GM04503 (cell line): ENCODE measurements around the gene TAS2R4.
"Not testable (repeated sequence)": the region's sequence is repeated elsewhere in the genome, so short reads cannot be mapped to it uniquely, and the experiment has no call there.

Source experiments
- DNase-seq: peaks from one replicate; pipeline ENCODE4 v3.0.0-alpha.2; 2012; ENCODE audit warnings: low read depth

TAS2R4 gene, protein sequence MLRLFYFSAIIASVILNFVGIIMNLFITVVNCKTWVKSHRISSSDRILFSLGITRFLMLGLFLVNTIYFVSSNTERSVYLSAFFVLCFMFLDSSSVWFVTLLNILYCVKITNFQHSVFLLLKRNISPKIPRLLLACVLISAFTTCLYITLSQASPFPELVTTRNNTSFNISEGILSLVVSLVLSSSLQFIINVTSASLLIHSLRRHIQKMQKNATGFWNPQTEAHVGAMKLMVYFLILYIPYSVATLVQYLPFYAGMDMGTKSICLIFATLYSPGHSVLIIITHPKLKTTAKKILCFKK

DNA sequence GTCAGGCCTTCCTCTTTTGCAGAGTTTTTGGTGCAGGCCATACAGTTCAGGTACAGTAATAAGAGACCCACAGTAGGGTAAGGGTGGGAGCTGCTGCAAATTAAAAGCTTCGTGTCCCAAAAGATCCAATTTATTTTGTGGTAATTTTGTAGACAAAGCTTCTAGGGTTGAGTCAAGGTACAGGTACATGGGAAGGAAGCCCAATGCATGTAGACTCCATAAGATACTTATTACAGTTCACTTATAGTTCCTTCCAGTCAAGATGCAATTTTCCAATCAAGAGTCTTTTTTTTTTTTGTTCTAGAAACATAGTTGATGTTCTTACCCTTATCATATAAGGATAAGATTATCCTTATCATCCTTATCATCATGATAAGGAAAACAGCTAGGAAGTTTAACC lies at the start of gene TAS2R4:
TSS of gene TAS2R4 (plus strand) at position 301 of the 400 bp plus-strand sequence. CDS start 1,815 bp downstream, outside the sequence.
- no peak for DNase-seq

DNA sequence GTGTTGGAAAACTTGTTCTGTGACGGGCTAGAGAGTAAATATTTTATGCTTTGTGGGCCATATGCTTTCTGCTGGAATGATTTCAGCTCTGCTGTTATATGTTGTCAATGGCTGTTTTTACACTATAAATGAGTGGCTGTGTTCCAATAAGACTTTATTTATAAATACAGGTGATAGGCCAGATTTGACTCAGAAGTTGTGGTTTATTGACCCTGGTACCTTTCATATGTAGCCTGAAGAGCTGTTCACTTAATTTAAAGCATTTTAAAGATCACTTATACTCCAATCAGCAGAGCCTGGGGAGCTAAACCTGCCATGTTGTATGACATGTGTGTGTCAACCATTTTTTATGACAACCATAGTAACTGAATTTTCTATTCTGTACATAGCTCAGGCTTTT lies 47.5 kb upstream of the TAS2R4 start:
- DNase-seq, result no peak

GRCh38 chr7:141731476-141732149 lies 44.9 kb upstream of the TAS2R4 start:
- DNase-seq, result no peak

GRCh38 chr7:141737118-141737835 lies 39.2 kb upstream of the TAS2R4 start:
- no peak for DNase-seq

- DNase-seq, result peak; percentile 80
Observed at GRCh38 chr7:141737836-141738591, 38.5 kb upstream of the TAS2R4 start, which contains the start of gene SSBP1. SSBP1 (plus strand) TSS chr7:141738358; CDS start chr7:141739167, 809 bp downstream.

DNA sequence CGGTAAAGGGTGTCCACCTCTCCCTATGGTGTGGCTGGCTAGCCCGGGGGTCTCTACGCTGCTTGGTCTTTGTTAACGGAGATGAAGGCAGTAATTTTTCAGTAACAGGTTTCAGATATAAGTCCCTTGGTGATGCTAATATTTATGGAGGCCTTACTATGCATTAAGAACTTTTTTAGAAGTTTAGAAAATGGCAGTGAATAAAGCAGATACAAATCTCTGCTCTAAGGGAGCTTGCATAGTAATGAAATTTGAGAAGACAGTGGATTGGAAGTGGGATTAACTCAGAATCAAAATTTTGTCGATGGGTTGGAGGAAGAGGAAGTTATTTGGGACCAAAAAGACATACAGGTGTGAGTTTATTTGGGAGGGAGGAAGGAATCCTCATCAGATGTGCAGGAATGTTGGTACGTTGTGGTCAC lies 37.9 kb upstream of the TAS2R4 start:
- DNase-seq, result no peak

DNA sequence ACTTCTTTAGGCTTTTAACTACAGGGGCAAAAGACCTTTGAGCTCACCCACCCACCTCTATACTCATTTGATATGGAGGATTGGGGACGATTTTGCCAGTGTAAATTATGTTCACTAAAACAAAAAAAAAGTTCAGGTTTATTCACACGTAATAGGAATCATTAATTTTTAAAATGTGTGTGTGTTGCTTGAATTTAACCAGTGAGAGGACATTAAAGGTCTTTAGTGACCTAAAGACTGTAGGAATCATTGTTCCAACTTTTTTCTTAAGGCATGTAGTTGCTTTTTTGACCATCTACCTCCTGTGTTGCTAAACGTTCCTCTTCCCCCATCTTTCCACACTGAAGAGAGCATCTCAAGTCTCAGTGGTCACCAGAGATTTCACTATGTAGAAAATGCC lies 37.2 kb upstream of the TAS2R4 start:
- no peak for DNase-seq

DNA sequence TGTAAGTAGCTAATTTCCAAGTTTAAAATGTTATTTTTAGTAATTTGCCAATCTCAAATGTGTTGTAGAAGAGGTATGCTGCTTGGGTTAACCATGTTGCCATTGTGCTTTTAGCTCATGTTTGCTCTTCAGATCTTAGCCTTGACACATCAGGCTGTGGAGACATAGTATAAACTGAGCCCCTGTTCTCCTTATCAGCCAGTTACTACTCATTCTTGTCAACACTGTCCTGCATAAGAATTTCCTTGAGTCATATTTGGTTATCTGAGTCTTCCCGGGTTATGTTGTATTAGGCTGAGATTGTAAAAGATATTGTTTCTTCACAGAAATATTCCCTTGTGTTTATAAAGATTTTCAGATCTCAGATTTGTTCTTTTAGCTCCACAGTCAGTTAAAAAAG lies 34.2 kb upstream of the TAS2R4 start:
- no peak for DNase-seq

DNA sequence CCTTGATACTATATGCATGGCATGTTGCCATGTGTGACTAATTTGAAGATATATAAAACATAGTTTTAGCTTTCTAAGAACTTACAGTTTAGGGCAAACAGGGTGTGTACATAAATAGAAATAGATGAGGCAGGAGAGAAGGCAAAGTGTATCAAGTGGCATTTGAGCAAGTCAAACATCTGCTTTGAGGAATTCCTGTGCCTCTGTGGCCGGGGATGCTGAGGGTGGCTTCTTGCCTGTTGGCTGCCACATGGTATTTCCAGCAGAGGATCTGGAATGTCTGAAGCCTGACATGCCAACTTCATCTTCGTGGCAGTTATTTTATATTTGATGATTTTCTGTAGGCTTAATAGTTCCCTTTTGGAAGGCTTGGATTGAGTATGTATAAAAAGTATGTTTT lies 32.3 kb upstream of the TAS2R4 start:
- no peak for DNase-seq

GRCh38 chr7:141748396-141748795 lies 28.1 kb upstream of the TAS2R4 start:
- no peak for DNase-seq

DNA sequence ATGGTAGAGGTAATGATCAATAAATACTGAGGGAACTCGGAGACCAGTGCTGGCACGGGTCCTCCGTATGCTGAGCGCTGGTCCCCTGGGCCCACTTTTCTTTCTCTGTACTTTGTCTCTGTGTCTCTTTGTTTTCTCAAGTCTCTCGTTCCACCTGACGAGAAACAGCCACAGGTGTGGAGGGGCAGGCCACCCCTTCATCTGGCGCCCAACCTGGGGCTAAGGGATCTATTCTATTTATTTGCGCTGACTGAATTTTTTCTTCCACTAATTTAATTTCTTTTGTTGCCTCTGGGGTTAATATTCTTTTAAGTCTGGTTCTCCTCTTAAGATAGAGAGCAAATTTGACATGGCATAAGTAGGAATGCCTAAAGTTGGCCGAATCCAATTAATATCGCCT lies 24.6 kb upstream of the TAS2R4 start:
- not testable (repeated sequence) for DNase-seq

GRCh38 chr7:141752634-141753033 lies 23.8 kb upstream of the TAS2R4 start:
- DNase-seq, result no peak

DNA sequence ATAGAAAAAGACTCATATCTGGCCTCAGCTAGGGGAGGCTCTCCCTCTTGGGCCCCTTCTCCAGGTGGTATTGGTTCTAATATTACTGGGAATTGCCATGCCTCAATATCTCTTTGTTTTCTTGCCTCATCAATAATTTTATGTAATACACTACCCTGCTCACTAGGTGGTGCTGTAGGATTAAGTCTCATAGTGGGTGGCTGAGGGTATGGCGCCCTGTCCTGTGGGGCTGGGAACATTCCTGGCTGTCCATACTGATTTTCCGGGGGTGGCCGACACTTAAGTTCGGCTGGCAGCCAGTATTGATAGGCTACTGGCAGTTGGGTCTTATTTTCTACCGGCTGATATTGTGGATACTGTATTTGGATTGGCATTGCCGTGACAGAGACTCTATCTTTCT lies 21.5 kb upstream of the TAS2R4 start:
- no peak for DNase-seq

DNA sequence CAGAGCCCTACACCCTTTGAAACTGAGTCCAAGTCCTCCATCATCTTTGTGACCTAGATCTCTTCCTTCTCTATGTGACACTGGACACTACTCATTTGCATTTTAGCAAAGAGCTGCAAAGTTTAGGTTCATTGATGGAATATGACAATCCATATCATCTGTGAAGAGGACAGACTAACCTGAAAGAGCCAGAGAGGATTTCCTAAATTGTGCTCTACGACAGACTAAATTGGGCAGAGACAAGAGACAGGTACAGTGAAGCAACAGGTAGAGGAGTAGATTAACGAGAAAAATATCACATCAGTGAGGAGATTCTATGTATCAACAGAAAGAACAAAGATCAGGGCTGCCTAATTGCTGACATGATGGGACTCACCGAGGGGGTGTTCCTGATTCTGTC lies 12.7 kb upstream of the TAS2R4 start, which contains the start of gene TAS2R3:
TSS of gene TAS2R3 (plus strand) at position 301 of the 400 bp plus-strand sequence. CDS start at position 363, 62 bp downstream.
- DNase-seq, result no peak

DNA sequence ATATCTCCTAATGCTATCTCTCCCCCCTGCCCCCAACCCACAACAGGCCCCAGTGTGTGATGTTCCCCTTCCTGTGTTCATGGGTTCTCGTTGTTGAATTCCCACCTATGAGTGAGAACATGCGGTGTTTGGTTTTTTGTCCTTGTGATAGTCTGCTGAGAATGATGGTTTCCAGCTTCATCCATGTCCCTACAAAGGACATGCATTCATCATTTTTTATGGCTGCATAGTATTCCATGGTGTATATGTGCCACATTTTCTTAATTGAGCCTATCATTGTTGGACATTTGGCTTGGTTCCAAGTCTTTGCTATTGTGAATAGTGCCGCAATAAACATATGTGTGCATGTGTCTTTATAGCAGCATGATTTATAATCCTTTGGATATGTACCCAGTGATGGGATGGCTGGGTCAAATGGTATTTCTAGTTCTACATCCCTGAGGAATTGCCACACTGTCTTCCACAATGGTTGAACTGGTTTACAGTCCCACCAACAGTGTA lies 6.3 kb upstream of the TAS2R4 start:
- not testable (repeated sequence) for DNase-seq

DNA sequence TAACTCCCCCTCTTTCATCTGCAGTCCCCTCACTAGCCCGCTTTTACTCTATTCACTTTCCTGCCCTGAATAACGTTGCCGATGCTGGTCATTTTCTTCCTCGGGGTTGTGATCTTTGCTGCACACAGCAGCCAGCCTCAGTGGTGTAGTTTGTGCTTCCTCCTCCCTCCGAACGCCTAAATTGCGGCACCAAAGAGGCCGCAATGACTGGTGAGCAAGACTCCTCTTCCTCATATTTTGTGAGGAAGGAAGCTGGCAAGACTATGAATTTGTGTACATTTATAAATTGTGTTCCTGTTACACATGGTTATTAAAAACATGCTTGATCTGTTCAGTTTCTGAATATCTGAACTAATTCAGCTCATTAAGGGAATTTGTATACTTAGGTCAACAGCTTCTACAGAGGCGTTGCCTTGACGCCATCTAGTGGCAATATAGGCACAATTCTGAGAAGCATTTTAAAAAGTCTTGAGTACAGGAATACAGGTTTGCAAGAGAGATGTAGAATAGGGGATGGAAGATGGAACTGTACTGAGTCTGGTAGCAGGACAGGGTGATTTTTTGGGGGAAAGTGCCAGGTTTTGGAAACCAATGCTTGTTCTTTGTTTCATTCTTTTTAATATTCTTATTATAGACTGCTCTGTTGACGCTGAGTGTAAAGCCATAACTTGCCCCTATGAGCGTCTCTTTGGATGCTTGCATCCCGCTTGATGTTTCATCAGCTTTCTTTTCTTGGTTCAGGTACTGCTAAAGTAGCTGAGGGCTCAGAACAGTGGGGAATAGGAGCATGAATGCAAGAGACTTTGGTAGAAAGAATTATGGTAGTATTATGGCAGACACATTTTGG lies 9.5 kb downstream of the TAS2R4 start:
- no peak for DNase-seq

DNA sequence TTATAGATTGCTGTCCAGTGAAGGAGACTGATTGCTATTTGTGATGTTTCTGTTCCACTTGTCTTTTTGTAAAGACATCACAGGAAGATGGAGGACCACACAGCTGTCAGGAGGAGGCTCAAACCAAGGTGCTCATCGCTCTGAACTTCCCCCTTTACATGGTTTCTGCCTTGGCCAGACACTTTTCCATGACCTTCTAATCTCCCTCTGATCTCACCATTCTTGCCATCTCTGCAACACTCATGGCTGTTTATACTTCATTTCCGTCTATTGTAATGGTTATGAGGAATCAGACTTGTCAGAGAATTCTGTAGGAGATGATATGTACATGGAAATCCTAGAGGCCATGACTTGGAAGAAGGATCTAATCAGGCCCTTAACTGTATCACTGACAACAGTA lies 11.8 kb downstream of the TAS2R4 start:
- no peak for DNase-seq

DNA sequence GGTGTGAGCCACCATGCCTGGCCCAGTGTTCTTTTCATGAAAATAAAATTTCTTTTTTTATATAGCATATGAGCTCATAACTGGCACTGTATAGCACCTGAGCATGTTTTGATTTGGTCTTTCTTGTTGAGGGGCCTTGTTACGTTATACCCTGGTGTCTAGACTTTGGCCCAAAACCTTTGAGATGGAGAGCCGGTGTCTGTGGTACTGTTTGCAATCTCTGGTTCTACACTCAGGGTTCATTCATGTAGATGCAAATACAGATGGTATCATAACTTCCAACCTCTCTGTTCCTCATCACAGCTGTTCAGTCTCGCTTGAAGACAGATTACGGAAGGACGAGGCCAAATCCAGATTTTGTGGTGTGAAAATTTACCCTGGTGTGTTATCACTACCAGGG lies 13.4 kb downstream of the TAS2R4 start, which contains the start of gene TAS2R5:
TSS of gene TAS2R5 (plus strand) at position 301 of the 400 bp plus-strand sequence. CDS start 145 bp downstream, outside the sequence.
- DNase-seq, result no peak

DNA sequence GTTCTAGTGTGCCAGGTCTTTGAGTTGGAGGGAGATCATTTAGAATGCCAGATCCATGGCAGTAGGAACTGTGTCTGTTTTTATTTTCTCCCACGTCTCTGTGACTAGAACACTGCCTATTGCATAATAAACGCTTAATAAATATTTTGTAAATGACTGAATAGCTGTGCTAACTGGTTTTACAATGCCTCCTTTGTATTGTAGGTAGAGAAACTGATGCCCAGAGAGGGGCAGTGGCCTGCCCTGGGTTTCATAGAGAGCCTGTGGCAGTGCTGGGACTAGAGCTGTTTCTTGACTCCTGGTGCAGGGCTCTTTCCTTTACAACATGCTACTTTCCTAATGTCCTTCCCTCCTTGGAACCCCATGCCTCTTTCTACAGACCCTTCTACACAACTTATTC lies 16.1 kb downstream of the TAS2R4 start:
- DNase-seq, result no peak

DNA sequence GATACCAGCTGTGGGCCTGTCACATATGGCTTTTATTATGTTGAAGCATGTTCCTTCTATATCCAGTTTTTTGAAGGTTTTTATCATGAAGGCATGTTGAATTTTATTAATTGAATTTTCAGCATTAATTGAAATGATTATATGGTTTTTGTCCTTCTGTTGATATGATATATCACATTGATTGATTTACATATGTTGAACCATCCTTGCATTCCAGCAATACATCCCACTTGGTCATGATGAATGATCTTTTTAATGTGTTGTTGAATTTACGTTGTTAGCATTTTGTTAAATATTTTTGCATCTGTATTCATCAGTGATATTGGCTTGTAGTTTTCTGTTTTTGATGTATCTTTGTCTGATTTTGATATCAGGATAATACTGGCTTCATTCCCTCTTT lies 43.6 kb downstream of the TAS2R4 start:
- DNase-seq, result no peak

DNA sequence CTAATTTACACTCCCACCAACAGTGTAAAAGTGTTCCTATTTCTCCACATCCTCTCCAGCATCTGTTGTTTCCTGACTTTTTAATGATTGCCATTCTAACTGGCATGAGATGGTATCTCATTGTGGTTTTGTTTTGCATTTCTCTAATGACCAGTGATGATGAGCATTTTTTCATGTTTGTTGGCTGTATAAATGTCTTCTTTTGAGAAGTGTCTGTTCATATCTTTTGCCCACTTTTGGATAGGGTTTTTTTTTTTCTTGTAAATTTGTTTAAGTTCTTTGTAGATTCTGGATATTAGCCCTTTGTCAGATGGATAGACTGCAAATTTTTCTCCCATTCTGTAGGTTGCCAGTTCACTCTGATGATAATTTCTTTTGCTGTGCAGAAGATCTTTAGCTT lies 46.0 kb downstream of the TAS2R4 start:
- not testable (repeated sequence) for DNase-seq
